Upper lobe of right lung (tissue), 1 donor: ENCODE data around the gene CCDC12. TPM values are rescaled to one million over a fixed set of nuclear protein-coding genes. Genes with fewer than 3 reads are reported as not detected.
A peak's percentile ranks its signal among the peaks of the same experiment; 100 is the strongest.

ENCODE experiments used
- ATAC-seq: fragments of 200-7000 bp; cut with Tn5 transposase; one replicate; pipeline ENCODE4 v1.9.1; 2020; ENCODE audit warnings: mild to moderate bottlenecking, moderate library complexity
- DNase-seq: peaks from one replicate; pipeline ENCODE4 v3.0.0-alpha.2; 2020
- H3K27ac ChIP-seq: fragments of 200-600 bp; one replicate; pipeline ENCODE4 v1.8.0; 2022
- H3K27me3 ChIP-seq: fragments of 200-600 bp; one replicate; pipeline ENCODE4 v1.8.0; 2022; ENCODE audit warnings: mild to moderate bottlenecking
- H3K36me3 ChIP-seq: fragments of 200-600 bp; one replicate; pipeline ENCODE4 v1.8.0; 2022
- H3K4me1 ChIP-seq: fragments of 200-600 bp; one replicate; pipeline ENCODE4 v1.8.0; 2022
- H3K4me3 ChIP-seq: fragments of 200-600 bp; one replicate; pipeline ENCODE4 v1.8.0; 2022; ENCODE audit warnings: mild to moderate bottlenecking
- H3K9me3 ChIP-seq: fragments of 200-600 bp; one replicate; pipeline ENCODE4 v1.8.0; 2022
- intact Hi-C: fragments of 100-400 bp; cut with DNase I; formaldehyde crosslinking; loops from one replicate; pipeline ENCODE4 v1.11.0; 2022
- total RNA-seq: library from RNA; stranded (reverse); fragmentation: NEBNext Ultra II Directional; extraction: Animal tissue kit (Norgen Biotek cat#: 25700); gene quantifications from one replicate; pipeline ENCODE4 v1.2.1, GENCODE V29; 2021
- TF ChIP-seq, protein P1 (sequence below): fragments of 200-600 bp; IDR thresholded peaks from one replicate; pipeline ENCODE4 v1.8.0; 2022; ENCODE audit warnings: antibody characterized with exemption
- donor health status: DM: no; HTN: yes; CAD: no; lungs with severe emphysema.

Gene CCDC12
- total RNA-seq, 1 donor from 2014 or later: 42.1 TPM

DNA sequence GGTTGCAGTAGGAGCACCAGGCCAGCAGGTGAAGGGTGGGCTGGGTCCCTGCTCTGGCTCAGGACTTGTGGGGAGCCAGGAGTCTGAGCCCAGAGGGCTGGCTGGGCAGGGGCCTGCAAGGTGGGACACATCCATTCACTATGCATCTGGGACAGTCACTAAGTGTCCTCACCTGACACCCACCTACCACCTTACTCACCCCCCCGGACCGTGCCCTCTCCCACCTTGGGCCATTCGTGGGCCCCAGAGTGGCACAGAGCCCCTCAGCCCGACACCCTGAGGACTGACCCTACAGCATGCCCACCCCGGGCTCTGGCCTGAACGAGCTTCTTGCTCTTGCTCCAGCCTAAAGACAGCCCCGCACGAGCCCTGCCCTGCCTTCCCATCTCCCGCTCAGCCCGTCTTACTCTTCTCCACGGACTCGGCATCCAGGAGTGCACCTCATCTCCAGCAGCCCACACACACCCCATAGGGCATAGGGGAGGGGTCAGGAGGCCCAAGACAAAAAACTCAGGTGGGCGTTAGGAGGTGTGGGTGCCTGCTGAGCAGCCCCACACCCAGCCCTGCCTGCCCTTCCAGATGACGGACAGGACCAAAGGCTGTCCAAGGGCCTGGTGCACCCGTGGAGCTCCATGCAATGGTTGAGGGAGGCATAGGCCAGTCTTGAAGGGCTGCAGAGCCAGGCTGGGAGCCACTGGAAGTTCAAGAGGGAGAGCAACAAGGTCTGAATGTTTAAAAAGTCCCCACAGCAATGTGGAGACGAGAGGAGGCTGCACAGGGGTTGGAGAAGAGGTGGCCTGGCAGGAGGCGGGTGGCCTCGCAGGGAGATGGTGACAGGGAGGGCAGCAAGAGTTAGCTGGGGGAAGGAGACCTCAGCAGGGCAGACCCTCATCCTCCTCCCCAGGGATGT, 72.0 kb downstream of the CCDC12 start:
- no peaks in the 10 kb centered on the region for H3K9me3 ChIP-seq
- no peak overlapping the region for H3K4me3 ChIP-seq
- H3K36me3 ChIP-seq: no peaks in the 10 kb centered on the region
- ATAC-seq (no peak), DNase-seq (peak; percentile 63)
- no peak overlapping the region for H3K27ac ChIP-seq
- peaks cover 20% of the 10 kb centered on the region for H3K4me1 ChIP-seq
- intact Hi-C loops: no loop called here
- TF ChIP-seq, protein P1, sequence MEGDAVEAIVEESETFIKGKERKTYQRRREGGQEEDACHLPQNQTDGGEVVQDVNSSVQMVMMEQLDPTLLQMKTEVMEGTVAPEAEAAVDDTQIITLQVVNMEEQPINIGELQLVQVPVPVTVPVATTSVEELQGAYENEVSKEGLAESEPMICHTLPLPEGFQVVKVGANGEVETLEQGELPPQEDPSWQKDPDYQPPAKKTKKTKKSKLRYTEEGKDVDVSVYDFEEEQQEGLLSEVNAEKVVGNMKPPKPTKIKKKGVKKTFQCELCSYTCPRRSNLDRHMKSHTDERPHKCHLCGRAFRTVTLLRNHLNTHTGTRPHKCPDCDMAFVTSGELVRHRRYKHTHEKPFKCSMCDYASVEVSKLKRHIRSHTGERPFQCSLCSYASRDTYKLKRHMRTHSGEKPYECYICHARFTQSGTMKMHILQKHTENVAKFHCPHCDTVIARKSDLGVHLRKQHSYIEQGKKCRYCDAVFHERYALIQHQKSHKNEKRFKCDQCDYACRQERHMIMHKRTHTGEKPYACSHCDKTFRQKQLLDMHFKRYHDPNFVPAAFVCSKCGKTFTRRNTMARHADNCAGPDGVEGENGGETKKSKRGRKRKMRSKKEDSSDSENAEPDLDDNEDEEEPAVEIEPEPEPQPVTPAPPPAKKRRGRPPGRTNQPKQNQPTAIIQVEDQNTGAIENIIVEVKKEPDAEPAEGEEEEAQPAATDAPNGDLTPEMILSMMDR: no peak
- H3K27me3 ChIP-seq: no peaks in the 10 kb centered on the region

DNA sequence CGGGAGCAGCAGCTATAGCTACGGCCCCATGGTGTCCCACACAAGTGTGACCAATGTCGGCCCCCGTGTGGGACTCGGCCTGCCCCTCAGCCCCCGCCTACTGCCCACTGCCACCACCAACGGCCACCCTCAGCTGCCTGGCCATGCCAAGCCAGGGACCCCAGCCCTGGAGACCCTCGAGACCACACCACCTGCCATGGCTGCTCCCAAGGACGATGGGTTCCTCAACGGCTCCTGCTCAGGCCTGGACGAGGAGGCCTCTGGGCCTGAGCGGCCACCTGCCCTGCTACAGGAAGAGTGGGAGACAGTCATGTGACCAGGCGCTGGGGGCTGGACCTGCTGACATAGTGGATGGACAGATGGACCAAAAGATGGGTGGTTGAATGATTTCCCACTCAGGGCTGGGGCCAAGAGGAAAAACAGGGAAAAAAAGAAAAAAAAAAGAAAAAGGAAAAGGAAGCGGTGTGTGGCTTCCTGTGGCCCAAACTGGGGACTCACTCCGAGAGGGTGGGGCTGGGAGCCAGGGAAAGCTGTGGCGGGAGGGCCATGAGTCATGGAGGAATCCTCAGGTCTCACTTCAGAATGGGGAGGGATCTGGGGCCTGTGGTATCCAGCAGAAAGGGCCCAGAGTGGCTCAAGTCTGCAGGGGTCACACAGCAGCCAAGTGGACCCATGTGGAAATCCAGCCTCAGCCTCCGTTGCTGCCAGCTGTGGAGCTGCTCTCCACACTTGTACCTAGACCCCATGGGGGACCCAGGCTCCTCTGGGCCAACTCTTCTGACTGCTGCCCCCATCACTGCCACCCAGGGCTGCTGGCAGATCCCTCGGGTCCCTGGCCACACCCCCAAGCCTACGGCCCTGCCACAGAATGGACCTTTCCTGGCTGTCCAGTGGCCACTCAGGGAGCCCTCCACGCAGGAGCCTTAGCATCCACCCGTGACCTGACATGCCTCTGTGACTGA, 72.9 kb downstream of the CCDC12 start:
- Histone ChIP-seq H3K27me3 (peaks cover 2% of the 10 kb centered on the region), H3K27ac (no peak overlapping the region), H3K4me1 (peaks cover 20% of the 10 kb centered on the region), H3K36me3 (no peaks in the 10 kb centered on the region), H3K4me3 (no peak overlapping the region), H3K9me3 (no peaks in the 10 kb centered on the region)
- TF ChIP-seq, protein P1: no peak
- DNase-seq: peak; percentile 63
- ATAC-seq: no peak
- intact Hi-C loops: no loop called here

DNA sequence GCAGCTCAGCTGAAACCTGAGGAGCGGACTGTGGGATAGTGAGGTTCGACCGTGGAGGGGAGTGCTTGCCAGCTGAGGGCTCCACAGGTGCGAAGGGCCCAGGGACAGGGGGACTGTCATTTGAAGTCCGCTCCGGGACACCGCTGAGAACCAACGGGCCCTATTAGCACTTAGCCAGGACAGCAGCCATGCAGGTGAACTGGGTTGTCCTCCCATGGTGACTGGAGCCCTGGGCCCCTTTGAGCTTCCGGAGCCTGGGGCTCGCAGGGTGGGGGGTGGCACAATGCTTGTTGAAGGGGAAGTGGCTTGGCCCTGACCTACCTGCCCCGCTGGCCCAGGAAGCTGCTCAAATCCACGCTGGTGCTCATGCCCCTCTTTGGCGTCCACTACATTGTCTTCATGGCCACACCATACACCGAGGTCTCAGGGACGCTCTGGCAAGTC, 74.3 kb downstream of the CCDC12 start:
- ATAC-seq (no peak), DNase-seq (no peak)
- Histone ChIP-seq H3K9me3 (no peaks in the 10 kb centered on the region), H3K4me1 (peaks cover 15% of the 10 kb centered on the region), H3K27ac (no peak overlapping the region), H3K27me3 (peaks cover 7% of the 10 kb centered on the region), H3K36me3 (no peaks in the 10 kb centered on the region), H3K4me3 (no peak overlapping the region)
- TF ChIP-seq, protein P1: no peak
- intact Hi-C loops: no loop called here

DNA sequence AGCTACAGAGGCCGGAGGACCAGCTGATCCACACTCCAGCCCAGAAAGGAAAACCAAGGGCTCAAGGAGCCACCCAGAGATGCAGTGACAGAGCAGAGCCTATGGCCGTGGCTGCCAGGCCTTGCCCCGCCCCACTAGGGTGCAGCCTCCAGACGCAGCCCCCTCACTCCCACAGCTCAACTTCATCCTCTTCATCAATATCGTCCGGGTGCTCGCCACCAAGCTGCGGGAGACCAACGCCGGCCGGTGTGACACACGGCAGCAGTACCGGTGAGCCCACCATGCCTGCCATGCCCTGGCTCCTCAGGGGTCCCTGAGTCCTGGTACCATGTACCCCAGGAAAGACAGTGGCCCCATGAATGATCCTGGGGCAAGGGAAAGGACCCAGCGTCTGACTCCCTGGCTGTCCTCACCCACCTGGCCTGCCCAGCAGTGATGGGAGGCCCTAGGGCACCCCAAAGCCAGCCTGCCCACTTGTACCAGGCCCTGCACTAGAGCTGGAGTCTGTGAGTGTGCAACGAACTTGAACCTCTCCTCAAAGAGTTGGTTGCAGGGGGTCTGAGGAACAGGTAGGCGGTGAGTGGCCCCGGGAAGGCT, 74.9 kb downstream of the CCDC12 start:
- DNase-seq: no peak
- TF ChIP-seq, protein P1: no peak
- Histone ChIP-seq H3K4me3 (no peak overlapping the region), H3K36me3 (no peaks in the 10 kb centered on the region), H3K4me1 (peaks cover 15% of the 10 kb centered on the region), H3K9me3 (no peaks in the 10 kb centered on the region), H3K27me3 (peaks cover 7% of the 10 kb centered on the region), H3K27ac (no peak overlapping the region)
- ATAC-seq: no peak
- intact Hi-C loops: no loop called here

DNA sequence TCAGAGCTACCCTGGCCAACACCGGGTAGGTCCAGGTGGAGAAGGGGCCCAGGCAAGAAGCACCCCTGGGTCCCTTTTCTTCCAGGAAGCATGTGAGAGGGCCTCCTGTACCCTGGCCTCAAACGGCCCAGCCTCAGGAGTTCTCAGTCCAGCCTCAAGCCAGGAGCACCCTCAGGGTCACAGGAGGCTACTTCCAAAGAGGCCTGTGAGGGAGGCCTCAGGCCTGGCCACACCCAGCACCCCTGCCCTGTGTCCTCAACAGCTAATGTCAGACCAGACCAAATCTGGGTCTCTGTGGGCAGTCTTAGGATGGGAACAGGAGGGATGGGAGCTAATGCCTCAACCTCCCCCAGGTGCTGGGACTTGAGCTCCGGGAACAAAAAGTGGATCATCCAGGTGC, 75.5 kb downstream of the CCDC12 start:
- H3K27ac ChIP-seq: no peak overlapping the region
- no peak for ATAC-seq
- H3K4me3 ChIP-seq: no peak overlapping the region
- H3K9me3 ChIP-seq: no peaks in the 10 kb centered on the region
- no peak for DNase-seq
- peaks cover 15% of the 10 kb centered on the region for H3K4me1 ChIP-seq
- peaks cover 7% of the 10 kb centered on the region for H3K27me3 ChIP-seq
- H3K36me3 ChIP-seq: no peaks in the 10 kb centered on the region
- intact Hi-C loops: no loop called here
- TF ChIP-seq, protein P1: no peak
